ENCODE measurements around the gene TDRD1.

- TF ChIP-seq EZH2 (IDR thresholded peaks at IDR 0.05) (no peak), ZNF274 (IDR thresholded peaks at IDR 0.05; ENCODE audit: low read depth, low read length) (no peak), CTCF (IDR thresholded peaks at IDR 0.05 in 2 of 3, conservative IDR thresholded peaks at IDR 0.05 in 1 of 3; ENCODE audit: borderline replicate concordance in 1 of 3, insufficient read depth in 1 of 3, low read depth in 2 of 3, low read length in 2 of 3) (no peak), POLR2A (IDR thresholded peaks at IDR 0.05; ENCODE audit: borderline replicate concordance, extremely low read depth, insufficient read depth, insufficient read length) (no peak), ZBTB33 (IDR thresholded peaks at IDR 0.05; ENCODE audit: extremely low read depth, insufficient replicate concordance, low read length) (no peak), MAX (IDR thresholded peaks at IDR 0.05) (no peak)
Measured at GRCh38 chr10:114243661-114244060, 64.5 kb downstream of the TDRD1 start.

Measured in HCT116 (cell line).